GM21515 (cell line): ENCODE measurements around the gene FAM72B.
"Not testable (repeated sequence)": the region's sequence is repeated elsewhere in the genome, so short reads cannot be mapped to it uniquely, and the experiment has no call there.

Experiments used
- ATAC-seq: cut with Tn5 transposase; IDR thresholded peaks from one replicate; pipeline ENCODE4 v1.9.1; 2021; ENCODE audit not compliant: unreplicated experiment

Gene FAM72B

DNA sequence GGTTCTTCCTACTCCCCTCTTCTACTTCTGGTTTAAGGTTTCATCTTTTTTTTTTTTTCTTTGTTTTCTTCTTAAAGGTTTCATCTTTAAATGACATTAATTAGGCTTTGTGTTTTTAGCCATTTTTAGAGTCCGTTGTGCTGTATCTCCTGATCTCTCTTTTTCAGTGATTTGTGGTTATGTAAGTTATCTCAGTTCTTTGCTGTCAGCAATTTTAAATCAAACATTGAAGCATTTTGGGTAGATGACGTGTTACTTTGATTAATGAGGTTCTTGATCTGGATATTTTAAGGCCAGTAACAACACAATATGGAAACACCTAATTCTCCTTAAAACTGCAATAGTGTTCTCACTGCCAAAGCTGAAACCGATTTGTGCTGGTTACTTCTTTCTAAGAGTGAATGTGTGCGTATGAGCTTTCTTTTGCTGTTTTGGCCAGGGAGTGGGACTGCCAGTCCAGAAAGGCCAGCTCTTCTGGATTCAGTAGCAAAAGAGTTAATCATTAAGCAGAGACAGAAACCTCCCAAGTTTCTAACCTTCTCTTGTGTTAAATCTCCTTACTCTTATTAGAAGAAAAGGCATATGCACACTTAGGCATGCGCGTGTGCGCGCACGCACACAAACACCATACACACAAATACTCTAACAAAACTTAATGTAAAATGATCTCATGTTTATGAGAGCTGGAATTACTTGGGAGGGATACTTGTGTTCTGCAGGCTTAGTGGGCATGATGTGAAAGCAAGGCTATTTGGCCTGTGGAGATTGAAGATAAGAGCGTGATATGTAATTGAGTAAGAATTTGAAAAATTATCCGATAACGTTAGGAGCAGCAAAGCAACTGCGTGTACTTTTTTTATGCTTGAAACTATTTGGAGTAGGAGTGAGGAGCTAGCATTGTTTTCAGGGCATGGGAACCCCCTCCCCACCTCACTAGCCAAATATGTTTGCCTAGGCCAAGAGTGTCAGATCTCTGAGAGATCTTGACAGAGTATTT lies 17.1 kb upstream of the FAM72B start:
- ATAC-seq: not testable (repeated sequence)

DNA sequence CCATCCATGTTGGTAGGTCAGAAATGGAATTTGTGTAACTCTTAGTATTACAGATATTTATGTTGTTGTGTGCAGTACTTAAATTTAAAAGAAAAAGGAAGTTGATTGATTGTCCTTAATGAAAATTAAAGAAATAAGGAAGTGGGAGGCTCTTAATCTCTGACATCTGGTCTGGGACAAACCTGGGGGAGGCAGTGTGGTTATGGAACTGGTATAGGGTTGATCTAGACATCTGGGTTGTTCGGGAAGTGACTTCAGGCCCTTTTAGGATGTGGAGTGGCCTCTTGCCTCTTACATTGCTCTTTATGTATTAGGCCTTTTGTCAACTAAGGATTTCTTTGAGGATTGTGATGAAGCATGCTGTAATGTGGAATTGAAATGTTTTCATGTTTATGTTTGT lies 16.1 kb upstream of the FAM72B start:
- not testable (repeated sequence) for ATAC-seq

DNA sequence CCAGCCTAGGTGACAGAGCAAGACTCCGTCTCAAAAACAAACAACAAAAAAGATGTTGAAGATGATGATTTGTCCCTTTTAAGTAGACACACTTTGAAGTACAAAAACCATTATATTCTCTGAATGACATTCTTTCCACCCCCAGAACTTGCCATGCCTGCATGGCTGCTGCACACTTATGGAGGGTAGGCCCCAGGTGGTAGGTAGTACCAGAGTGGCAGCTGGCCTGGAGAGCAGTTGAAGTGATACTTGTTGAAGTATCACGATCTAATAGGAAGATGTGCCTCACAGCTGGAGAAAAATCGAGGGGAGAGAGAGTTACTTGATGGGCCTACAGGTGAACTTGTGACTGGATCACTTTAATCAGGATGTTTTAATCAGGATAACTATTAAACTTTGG lies 15.6 kb upstream of the FAM72B start:
- ATAC-seq: not testable (repeated sequence)

DNA sequence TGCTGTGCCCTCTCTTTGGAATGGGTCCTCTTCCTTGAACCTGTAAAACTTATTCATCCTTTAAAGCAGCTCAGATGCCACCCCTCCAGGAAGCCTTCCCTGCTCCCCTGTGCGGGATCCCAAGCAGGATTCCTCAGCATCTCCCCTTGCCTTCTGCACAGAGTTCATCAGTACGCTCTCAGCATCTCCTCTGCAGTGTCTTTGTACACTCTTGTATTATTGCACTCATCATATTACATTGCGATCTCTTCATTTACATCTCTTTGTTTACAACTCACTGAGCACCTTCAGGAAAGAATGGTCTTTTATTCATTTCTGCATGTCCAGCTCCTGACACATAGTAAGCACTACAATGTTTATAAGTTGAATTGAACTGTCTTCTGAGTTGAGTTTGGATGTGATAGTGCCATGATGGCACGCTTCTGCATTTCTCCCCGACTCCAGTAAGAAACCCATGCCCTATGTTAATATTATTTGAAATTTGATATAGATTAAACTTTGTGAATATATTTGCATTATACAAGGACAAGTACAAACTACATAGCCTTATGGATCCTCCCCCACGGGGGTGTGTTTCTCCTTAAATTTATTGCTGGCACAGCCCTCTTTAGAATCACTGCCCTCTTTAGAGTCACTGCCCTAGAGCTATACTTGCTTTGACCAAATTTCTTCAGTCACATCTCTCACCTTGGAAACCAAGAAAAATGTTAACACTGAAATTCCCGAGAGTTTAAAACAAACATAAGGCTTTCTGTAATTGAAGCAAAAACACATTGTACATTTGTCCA lies 13.1 kb upstream of the FAM72B start:
- ATAC-seq: not testable (repeated sequence)

DNA sequence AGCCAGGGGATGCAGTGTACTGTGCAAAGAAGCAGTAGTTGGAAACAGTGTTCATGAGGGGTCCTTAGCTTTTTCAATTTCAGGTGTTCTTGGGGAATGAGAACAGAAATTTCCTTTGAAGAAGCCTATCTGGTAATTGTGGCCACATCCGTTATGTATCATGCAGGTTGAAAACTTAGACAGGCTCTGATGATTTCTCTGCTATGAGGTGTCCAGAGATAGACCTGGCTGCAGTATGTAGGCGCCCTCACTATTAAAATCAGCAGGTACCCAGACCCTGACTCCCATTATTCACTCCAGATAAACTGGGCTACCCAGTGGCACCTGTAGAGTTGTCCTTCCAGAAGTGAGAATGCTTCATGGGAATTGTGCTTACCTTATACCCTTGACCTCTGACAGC lies 8.4 kb upstream of the FAM72B start:
- ATAC-seq: not testable (repeated sequence)

DNA sequence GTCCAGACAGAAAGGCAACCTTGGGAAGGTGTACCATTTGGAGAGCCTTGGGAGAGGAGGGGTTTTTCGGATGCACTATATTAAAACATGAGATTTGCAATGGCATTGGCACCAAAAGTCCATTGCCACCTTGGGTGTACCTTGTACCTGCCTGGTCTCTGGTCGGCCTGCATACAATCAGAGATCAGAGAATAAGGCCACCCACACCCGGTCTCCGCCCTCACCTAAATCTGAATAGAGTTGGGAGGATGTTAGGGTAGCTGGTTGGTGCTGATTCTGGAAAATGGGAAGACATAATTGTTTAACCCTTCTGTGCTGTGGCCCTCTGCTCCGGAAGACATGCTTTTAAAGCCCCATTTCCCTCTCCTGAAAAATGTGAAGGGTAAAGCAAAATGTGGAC lies 3.8 kb upstream of the FAM72B start:
- not testable (repeated sequence) for ATAC-seq

DNA sequence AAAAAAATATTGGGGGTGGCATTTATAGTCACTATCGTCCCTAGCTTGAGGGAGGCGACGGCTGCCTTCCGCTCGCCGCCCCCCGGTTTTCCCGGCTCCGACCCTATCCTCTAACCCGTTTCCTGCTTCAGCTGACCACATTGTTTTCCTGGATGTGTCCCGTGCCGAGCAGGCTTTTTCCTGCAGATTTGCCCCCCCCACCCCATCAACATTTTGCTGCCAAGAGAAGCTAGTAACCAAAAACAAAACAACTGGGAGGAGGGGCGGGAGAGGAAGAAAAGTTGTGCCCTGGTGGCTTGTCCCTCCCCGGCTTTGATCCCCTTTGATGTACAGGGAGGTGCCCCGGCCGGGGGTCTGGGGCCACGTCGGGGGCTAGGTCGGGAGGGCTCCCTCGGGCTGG lies 2.1 kb upstream of the FAM72B start:
- ATAC-seq: not testable (repeated sequence)

DNA sequence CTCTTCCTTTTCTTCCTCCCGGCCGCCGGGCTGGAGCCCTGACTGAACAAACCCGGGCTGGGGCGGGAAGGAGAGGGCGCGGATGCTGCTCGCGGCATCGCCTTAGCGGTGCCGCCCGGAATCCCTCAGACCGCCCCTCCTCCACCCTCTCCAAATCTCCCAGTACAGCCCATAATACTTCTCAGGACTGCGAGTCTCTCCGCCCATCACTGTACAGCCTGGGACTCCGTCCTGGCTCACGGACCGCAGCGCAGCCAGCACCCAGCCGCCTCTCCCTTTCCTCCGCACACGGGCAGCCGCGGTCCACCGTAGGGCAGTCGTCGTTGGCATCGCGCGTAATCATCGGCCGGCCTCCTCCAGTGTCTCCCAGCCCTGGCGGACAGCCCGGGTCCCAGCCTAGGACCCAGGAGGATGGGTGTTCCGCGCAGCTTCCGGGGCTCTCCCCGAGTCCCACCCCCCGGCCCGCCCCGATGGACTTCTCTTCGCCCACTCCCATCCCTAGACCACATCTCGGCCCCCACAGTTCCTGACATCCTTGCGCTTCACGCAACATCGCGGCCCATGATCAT lies 1.1 kb upstream of the FAM72B start:
- ATAC-seq: not testable (repeated sequence)

DNA sequence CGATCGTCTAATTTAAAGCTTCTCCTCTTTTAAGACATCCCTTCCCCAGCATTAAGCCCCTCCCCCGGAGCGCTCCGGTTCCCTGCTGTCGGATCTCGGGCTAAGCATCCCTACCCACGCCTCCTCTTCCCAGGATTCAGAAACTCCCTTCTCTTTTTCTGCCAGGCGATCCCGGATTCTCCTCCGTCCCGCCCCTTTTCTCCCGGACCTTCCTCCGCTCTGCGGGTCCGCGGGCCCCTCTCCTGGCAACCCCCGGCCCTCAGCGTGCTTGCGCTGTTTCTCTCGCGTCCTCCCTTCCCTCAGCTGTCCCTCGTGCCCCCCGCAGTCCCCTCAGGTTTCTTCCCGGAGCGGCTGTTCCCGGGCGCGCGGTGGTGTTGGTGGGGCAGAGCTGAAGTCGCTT lies 273 bp downstream of the FAM72B start:
- not testable (repeated sequence) for ATAC-seq

DNA sequence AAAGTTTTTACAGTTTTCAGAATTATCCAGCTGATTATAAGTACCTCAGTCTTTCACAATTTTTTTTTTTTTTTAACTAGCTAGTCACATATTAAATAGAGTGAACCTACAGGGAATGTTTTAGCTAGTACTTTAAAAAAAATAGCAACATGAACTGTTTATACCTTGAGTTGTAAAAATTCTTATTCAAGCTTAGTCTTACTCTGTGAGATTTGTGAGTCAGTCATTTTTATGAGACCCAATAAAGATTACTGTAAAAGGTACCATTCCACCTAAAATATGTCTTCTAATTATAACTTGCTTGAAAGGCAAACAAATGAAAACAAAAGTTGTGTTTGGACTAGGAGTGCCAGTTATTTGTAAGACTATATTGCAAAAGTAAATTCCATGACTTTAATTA lies 5.9 kb downstream of the FAM72B start:
- ATAC-seq: not testable (repeated sequence)

DNA sequence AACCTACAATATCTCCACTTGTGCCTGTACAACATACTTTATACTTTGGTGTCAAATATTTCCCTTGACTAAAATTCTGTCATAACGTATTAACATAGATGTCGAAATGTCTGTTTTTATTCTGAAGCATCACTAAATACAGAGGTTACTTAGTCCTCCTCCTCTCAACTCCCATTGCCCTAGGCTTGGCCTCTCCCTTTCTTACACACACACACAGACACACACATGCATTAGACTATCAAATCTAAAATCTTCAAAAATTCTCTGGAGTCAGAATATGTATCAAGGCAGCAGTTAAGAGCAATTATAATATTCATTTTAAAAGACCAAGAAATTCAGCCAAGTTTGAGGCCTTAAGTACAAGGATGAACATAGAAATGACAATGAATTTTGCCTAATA lies 7.5 kb downstream of the FAM72B start:
- not testable (repeated sequence) for ATAC-seq

DNA sequence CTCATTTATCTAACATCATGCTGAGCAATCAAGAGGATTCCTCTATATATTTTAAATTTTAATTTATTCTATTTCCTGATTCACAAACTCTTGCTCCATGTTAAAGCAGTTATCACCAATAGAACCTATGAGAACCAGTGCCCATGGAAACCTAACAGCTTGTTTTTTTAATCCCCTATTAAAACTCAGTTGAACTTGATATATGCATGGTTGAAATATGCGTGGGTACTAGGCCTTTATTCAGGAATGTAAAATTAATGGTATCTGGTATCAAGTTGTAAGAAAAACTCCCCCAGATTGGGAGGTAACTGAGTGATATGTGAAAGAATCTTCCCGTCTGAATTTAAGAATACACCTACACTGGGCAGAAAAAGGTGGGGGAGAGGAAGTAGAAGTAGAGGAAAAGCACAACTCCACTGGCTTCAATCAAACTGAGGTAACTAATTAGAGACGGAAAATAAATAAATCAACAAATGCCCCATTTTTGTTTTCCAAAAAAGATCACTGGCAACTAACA lies 15.9 kb downstream of the FAM72B start:
- not testable (repeated sequence) for ATAC-seq

DNA sequence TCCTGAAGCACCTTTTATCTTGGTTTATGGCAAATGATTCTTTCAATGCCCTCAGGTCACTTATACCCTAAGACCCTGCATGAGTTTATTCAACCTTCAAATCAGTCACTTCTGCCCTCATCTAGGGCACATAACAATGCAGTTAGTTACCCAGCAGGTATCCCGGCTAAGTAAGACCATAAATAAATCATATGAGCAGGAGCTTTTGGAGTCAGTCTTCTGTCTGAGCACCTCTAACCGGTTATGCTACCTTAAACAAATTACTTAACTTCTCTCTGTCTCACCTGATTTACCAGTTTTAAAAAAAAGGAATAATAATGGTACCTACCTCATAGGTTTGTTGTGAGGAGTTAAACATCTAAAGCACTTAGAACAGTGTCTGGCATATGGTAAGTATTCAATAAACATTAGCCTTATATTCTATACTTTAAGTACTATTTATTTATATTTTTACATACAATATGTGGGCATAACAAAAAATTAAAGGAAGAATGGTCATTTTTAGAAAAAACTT lies 16.9 kb downstream of the FAM72B start:
- ATAC-seq: not testable (repeated sequence)

DNA sequence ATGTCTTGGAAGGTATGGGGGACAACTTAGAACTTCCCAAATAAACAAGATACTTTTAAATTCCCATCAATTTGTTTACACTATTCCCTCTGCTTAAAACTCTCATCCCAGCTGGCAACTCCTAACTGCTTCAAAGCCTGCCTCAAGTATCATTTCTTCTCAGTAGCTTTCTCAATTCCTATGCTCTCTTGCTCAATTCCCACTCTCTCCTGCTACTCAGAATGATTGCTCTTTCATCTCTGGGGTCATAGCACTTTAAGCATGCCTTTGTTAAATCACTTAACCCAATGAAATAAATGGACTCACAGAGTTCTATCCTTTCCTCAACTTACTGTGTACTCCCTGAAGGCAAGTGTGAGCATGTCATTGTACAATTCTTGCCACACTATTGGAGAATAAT lies 18.8 kb downstream of the FAM72B start:
- ATAC-seq: not testable (repeated sequence)

DNA sequence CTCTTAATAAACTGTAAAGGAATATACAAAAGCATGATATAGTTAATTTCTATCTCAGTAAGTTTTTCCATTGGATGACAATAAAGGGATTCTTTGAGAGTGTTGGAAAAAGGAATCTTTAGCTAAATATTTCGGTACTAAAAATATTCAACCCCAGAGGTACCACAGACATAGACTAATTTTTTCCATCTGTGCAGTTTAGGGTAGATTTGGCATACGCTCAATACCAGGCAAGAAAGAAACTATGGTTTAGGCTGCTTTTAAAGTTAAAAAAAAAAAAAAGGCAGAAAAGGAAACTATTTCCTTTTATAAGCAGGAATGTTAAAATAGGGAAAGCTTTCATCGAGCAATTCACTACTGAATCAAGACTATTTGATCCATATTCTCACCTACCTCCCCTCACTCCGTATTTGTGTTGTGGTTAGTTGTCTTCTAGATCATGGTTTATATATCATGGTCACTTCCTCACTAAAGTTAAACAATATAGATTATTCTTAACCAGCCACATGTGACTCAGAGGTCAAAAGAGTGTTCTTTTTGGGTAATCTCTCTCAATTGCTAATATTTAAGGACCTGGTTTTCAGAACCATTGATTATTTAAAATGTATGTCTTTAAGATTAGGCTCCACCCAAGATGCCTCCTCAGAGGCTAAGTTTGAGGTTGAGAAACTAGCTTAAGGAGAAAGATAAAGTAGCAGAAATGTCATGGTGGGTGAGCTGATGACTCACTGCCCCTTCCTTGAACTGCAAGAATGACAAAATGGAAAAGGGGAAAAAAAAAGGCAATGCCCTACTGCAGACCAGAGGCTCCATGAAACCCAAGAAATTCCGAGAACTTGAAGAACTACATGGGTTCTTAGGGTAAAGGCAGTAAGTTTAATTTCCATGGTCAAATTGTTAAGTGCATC lies 20.0 kb downstream of the FAM72B start:
- not testable (repeated sequence) for ATAC-seq

DNA sequence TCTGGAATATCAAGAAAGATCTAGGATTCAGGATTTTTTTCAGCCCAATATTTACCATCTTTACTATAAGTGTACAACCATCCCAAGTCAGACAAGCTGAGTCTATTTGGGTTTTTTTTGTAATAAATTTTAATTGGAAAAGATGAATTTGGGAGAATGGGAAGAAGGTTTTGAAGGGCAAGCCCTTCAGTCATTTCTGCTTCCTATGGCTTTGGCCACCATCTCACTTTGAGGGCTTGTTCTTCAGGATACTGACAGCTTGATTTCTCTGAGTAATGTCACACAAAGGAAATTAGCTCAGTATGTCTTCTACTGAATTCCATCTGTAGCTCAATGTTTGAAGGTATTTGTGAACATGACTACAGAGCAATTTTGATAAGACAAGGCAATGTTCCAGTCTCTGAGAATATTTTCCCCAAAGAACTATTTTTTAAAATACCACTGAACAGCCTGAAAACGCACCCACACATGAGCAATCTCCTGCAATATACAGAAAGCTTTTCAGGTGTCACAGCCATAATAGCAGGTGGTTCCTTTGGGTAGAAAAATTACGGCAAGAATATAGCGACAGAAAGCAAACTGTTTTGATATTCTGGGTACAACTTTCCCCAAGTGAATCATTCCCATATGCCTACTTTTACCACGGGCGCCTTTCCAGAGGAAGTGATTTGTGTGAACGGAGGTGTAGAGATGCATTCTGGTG lies 22.8 kb downstream of the FAM72B start:
- not testable (repeated sequence) for ATAC-seq

DNA sequence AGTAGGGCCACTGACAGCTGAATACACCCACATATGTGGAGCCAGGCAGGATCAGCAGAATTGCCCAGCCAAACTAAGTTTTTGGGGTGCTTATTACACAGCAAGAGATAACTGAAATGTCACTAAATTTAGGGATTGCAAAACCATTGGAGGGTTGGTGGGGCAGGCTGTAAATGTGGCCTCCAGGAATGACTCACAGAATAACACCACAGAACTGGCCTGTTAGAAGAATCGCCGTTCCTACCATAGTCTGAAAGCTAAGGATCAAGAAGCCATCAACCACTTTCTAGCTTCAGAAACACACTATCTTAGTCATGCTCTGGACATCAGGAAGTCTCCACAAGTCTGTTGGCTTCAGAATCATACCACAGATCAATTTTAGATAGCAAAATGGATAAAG lies 24.0 kb downstream of the FAM72B start:
- ATAC-seq: not testable (repeated sequence)

DNA sequence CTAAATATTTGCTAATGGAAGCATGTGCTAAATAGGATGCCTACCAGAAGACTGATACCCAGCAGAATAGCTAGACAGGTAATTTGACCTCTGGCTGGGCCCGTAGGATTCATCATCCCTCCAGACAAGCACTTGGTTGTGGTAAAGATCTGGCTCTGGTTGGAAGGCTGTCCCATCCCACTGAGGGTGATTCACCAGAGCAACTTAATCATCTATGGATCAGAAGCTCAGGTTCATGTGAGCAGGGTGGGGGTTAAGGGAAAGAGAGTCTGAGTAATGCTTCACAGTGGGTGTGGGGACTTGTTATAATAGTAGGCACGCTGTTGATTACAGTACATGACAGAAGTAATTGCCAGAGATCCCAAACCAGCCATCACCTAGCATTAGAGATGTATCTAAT lies 26.5 kb downstream of the FAM72B start:
- ATAC-seq: not testable (repeated sequence)

DNA sequence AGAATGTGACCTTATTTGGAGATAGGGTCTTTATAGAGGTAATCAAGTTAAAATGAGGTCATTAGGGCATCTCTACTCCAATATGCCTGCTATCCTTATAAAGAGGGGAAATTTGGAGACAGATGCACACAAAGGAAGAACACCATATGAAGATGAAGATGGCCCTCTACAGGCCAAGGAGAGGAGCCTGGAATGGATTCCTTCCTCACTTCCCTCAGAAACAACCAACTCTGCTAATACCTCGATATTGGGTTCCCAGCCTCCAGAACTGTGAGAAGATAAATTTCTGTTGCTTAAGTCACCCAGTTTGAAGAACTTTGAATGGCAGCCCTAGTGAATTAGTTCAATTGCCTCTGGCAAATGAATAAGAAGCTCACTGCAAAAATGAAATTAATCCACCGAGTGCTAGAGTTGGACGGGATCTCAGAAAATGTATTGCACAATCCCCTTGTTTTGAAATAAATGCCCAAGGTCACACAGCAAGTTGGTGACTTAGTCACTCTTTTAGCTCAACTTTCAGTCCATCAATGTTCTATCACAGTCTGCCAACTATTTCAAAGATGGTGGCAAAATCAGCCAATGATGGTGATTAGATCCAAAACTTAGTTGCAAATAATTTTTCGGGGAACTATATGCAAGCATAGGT lies 27.1 kb downstream of the FAM72B start:
- ATAC-seq: not testable (repeated sequence)
